Neuron (in vitro differentiated cells): ENCODE data around the gene TBC1D1.

ENCODE experiments used
- H2AFZ ChIP-seq: one replicate; pipeline ENCODE4 v1.6.1; 2013; ENCODE audit warnings: low read depth, mild to moderate bottlenecking, inconsistent platforms, low read length, moderate library complexity
- H3K27me3 ChIP-seq: one replicate; pipeline ENCODE4 v1.6.1; 2013; ENCODE audit warnings: low read length; ENCODE audit not compliant: insufficient read depth
- H3K36me3 ChIP-seq: one replicate; pipeline ENCODE4 v1.6.1; 2013; ENCODE audit warnings: low read length; ENCODE audit not compliant: insufficient read depth
- H3K4me1 ChIP-seq: one replicate; pipeline ENCODE4 v1.6.1; 2013; ENCODE audit warnings: low read length; ENCODE audit not compliant: insufficient read depth
- H3K4me3 ChIP-seq: 2 replicates; pipeline ENCODE4 v1.5.1; 2013; ENCODE audit warnings: mild to moderate bottlenecking, low read length, moderate library complexity
- H3K9me3 ChIP-seq: one replicate; pipeline ENCODE4 v1.6.1; 2013; ENCODE audit warnings: low read length

TBC1D1 gene

GRCh38 chr4:38132843-38133662 lies 242.2 kb downstream of the TBC1D1 start:
- H3K27me3 ChIP-seq: no peaks in the 10 kb centered on the region
- no peak overlapping the region for H3K4me3 ChIP-seq
- no peaks in the 10 kb centered on the region for H3K9me3 ChIP-seq
- H3K4me1 ChIP-seq: peaks cover 36% of the 10 kb centered on the region
- peaks cover 5% of the 10 kb centered on the region for H3K36me3 ChIP-seq
- H2AFZ ChIP-seq: no peak overlapping the region

DNA sequence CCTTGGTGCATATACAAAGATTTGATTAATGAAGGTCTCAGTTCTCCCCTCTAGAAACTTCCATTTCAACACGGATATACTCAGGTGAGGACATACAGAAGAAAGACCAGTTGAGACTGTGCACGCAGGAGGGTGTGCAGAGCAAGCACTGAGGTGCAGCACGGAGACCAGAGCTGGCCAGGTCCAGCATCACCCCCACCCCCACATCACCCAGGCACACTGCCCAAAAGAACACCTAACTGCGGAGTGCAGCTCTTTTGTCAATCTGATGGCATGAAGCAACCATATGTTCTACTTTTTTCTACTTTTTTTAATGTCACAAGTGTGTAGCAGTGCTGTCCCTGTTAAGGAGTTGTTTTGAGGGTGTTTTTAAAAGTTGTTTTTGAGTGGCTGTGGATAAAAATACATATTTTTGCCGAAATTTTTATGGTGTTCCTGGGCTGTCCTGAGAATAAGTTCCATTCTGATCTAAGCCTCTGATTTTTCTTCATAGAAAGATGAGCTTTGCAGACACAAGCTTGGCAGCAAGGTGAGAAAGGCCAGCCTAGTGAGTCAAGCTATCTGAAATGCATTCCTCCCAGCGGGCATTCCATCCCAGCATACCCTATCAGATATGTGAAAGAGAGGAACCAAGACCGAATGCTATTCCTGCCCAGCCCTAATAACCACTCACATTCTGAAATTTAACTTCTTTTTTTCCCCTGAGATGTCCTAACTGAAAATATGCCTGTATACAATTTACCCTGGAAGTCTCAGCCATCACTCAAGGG lies 243.0 kb downstream of the TBC1D1 start:
- Histone ChIP-seq H3K4me3 (no peak overlapping the region), H3K27me3 (no peaks in the 10 kb centered on the region), H3K36me3 (peaks cover 5% of the 10 kb centered on the region), H3K9me3 (no peaks in the 10 kb centered on the region), H2AFZ (no peak overlapping the region), H3K4me1 (peaks cover 31% of the 10 kb centered on the region)

DNA sequence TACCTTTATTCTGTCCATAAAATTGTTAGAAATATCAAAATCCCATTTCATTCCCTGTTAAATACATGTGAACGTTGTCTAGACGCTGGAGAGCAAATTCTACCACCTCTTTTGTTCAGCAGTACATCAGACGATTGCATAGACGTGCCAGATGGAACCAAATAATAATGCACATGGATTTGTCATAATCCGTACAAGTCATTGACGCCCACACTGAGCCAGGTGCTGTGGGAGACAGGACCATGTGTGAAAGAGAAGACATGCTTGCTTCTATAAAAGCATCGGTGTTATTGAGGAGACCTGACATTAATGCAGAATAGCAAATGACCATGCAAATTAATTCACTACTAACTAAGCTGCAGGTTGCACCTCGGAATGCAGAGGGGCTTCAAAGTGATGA lies 244.3 kb downstream of the TBC1D1 start:
- Histone ChIP-seq H2AFZ (no peak overlapping the region), H3K9me3 (no peaks in the 10 kb centered on the region), H3K4me3 (no peak overlapping the region), H3K4me1 (peaks cover 26% of the 10 kb centered on the region), H3K27me3 (no peaks in the 10 kb centered on the region), H3K36me3 (peaks cover 7% of the 10 kb centered on the region)

DNA sequence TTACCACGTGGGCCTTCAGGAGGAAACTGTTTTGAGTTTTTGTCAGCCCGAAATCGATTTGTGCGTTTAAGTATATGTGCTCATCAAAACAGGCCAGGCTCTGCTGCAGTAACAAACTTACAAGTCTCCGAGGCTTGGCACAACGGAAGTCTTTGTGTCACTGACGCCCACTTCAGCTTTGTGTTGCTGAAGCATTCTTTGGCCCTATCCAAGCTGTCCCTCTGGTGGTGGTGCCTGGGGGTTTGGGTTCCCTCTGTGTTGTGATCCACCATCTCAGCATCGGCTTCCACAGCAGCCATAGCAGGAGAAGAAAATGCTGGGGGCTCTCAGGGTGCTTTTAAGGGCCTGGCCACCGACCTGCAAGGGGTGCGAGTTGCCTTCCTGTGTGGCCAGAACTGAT lies 245.7 kb downstream of the TBC1D1 start:
- Histone ChIP-seq H3K4me3 (no peak overlapping the region), H2AFZ (no peak overlapping the region), H3K27me3 (no peaks in the 10 kb centered on the region), H3K36me3 (peaks cover 7% of the 10 kb centered on the region), H3K9me3 (no peaks in the 10 kb centered on the region), H3K4me1 (peaks cover 16% of the 10 kb centered on the region)

- H3K36me3 ChIP-seq: peaks cover 7% of the 10 kb centered on the region
- no peaks in the 10 kb centered on the region for H3K27me3 ChIP-seq
- H3K9me3 ChIP-seq: no peaks in the 10 kb centered on the region
- no peak overlapping the region for H2AFZ ChIP-seq
- H3K4me1 ChIP-seq: peaks cover 11% of the 10 kb centered on the region
- no peak overlapping the region for H3K4me3 ChIP-seq
These were observed 246.2 kb downstream of the TBC1D1 start for GRCh38 chr4:38137080-38137479.

DNA sequence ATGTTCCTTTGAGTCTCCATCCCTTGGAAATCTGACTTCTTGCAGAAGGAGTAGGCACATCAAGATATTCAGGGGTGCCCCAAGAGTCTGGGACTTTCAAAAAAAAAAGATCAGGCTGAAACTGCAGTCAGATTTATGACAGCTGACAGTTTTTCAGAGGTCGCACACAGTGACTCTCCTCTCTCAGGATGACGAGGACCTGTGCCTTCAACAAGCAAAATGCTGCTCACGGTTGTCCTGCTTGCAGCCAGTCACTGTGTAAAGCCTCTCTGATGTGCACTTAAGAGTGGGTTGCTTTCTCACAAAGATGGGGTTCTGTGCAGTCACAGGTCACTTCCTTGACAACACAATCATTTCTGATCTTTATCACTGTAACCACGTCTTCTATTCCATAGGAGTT lies 247.5 kb downstream of the TBC1D1 start:
- no peak overlapping the region for H3K4me3 ChIP-seq
- H3K4me1 ChIP-seq: no peaks in the 10 kb centered on the region
- no peaks in the 10 kb centered on the region for H3K9me3 ChIP-seq
- H3K36me3 ChIP-seq: peaks cover 7% of the 10 kb centered on the region
- no peak overlapping the region for H2AFZ ChIP-seq
- no peaks in the 10 kb centered on the region for H3K27me3 ChIP-seq

DNA sequence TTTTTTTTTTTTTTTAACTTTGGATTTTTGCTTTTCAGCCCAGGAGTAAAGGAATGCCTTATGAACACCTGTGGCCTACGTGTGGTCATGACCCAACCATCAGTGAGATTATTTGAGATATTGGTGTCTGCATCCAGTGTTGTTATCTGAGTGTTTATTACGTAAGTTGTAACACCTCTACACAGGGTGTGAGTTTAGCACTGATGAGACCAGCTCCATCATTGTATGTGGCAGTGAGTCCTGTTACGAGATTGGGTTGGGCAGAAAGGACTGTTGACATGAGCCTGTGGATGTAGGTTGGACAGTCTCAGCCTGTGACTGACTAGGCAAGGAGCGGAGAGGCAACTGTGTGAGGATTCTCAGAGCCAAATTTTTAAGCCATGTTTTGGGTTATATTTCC lies 248.3 kb downstream of the TBC1D1 start:
- Histone ChIP-seq H3K4me1 (no peaks in the 10 kb centered on the region), H3K9me3 (no peaks in the 10 kb centered on the region), H3K4me3 (no peak overlapping the region), H2AFZ (no peak overlapping the region), H3K27me3 (no peaks in the 10 kb centered on the region), H3K36me3 (peaks cover 7% of the 10 kb centered on the region)

GRCh38 chr4:38140643-38141203 lies 249.8 kb downstream of the TBC1D1 start:
- Histone ChIP-seq H3K27me3 (no peaks in the 10 kb centered on the region), H3K4me1 (no peaks in the 10 kb centered on the region), H3K36me3 (peaks cover 7% of the 10 kb centered on the region), H2AFZ (no peak overlapping the region), H3K9me3 (no peaks in the 10 kb centered on the region), H3K4me3 (no peak overlapping the region)

DNA sequence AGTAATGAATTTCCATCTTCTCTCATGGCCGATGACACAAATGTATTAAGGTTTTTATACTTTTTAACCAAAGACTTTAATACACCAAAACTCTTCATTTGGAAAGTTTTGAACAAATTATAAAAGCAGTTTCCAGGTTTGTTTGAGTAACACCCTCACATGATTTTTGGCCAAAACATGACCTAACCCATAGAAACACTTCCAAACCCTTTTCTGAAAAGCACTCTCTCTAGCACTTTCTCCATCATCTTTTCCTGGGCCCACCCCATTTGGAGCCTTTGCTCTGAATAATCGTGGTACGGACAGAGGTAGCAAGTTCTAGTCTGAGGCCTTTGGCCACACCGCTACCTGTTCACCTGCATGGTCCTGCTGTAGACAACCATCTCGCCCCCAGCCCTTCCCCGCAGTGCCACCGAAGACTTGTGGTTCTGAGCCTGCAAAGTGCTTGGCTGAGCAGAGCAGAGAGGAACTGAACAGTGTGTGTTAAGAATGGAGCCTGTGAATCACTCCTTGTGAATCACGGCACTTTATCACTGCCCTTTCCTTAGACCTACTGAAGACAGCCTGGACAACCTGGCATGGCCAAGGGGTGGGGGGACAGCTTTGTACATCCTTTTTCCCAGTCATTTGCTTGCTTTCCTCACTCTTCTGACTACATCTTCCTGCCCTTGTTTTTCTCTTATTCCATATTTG lies 251.1 kb downstream of the TBC1D1 start:
- no peaks in the 10 kb centered on the region for H3K4me1 ChIP-seq
- no peaks in the 10 kb centered on the region for H3K9me3 ChIP-seq
- H2AFZ ChIP-seq: no peak overlapping the region
- peaks cover 7% of the 10 kb centered on the region for H3K36me3 ChIP-seq
- no peaks in the 10 kb centered on the region for H3K27me3 ChIP-seq
- H3K4me3 ChIP-seq: no peak overlapping the region

DNA sequence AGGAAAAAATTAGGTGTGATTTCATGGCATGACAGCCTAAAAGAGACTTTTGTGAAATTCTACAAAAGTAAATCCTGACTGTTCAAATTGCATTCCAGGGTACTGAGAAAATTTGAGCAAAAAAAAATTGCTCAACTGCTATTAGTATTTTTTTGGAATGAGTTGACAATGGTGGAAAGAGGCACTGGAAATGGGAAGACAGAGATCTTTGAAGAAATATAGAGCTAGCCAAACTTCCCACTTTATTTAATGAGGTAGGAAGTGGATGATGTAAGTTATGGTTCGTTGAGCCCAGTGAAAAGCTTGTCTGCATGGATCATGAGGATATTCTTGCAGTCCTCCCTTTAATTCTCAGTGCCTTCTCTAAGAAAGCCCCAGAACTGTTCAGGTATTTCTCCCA lies 253.1 kb downstream of the TBC1D1 start:
- Histone ChIP-seq H2AFZ (no peak overlapping the region), H3K9me3 (no peaks in the 10 kb centered on the region), H3K36me3 (peaks cover 2% of the 10 kb centered on the region), H3K4me3 (no peak overlapping the region), H3K27me3 (no peaks in the 10 kb centered on the region), H3K4me1 (no peaks in the 10 kb centered on the region)

GRCh38 chr4:38145033-38145678 lies 254.3 kb downstream of the TBC1D1 start:
- Histone ChIP-seq H3K9me3 (no peaks in the 10 kb centered on the region), H3K4me1 (peaks cover 7% of the 10 kb centered on the region), H3K4me3 (no peak overlapping the region), H3K27me3 (no peaks in the 10 kb centered on the region), H3K36me3 (no peaks in the 10 kb centered on the region), H2AFZ (no peak overlapping the region)

DNA sequence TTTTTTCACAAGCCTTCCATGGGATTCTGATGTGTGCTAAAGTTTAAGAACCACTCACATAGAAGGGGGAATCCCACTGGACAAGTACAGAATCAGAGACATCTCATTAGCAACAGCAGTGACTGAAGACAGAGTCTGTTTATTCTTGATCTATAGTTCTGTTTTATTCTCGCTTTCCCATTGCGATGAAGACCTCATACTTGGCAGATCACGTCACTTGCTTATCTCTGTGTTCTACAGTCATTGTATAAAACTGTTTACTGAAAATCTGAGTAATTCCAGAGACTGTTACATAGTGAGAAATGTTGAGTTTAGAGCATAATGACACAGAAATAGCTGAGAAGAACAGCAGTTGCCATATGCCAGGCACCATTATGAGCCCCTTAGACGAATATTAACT lies 254.9 kb downstream of the TBC1D1 start:
- Histone ChIP-seq H3K4me3 (no peak overlapping the region), H3K4me1 (peaks cover 7% of the 10 kb centered on the region), H3K27me3 (no peaks in the 10 kb centered on the region), H2AFZ (no peak overlapping the region), H3K9me3 (no peaks in the 10 kb centered on the region), H3K36me3 (no peaks in the 10 kb centered on the region)
